Measurements from ENCODE around the gene PHKG2. TPM values are rescaled to one million over a fixed set of nuclear protein-coding genes. Genes with fewer than 3 reads are reported as not detected.

Gene PHKG2
- total RNA-seq, 2 donors from 2014 or later: 25.6 to 26.4 TPM

GRCh38 chr16:30756781-30757100, 8.5 kb downstream of the PHKG2 start:
- no peak for ATAC-seq (ENCODE audit: insufficient number of reproducible peaks, low FRiP score, low read depth)
- TF ChIP-seq CTCF (IDR thresholded peaks at IDR 0.05): no peak
- Histone ChIP-seq H3K36me3 (peaks cover 17% of the 10 kb centered on the region), H3K4me3 (no peak overlapping the region), H3K9me3 (no peaks in the 10 kb centered on the region), H3K4me1 (ENCODE audit: control insufficient read depth in 1 of 2, low read depth in 2 of 2) (peaks cover 0 to 9% of the 10 kb centered on the region in 2 donors), H3K27ac (no peak overlapping the region), H3K27me3 (replicated peaks; ENCODE audit: insufficient read depth) (no peaks in the 10 kb centered on the region)
- no peak for DNase-seq (ENCODE audit: low spot score)

- H3K4me3 ChIP-seq: no peak overlapping the region
- peaks cover 0 to 9% of the 10 kb centered on the region in 2 donors for H3K4me1 ChIP-seq (ENCODE audit: control insufficient read depth in 1 of 2, low read depth in 2 of 2)
- no peaks in the 10 kb centered on the region for H3K27me3 ChIP-seq (replicated peaks; ENCODE audit: insufficient read depth)
- no peak overlapping the region for H3K27ac ChIP-seq
- no peaks in the 10 kb centered on the region for H3K9me3 ChIP-seq
- no peak for ATAC-seq (ENCODE audit: insufficient number of reproducible peaks, low FRiP score, low read depth)
- TF ChIP-seq CTCF (IDR thresholded peaks at IDR 0.05): no peak
- DNase-seq (ENCODE audit: low spot score): no peak
- peaks cover 15% of the 10 kb centered on the region for H3K36me3 ChIP-seq
Measured at GRCh38 chr16:30757316-30757715, 9.1 kb downstream of the PHKG2 start.

- DNase-seq (ENCODE audit: low spot score) (no peak), ATAC-seq (ENCODE audit: insufficient number of reproducible peaks, low FRiP score, low read depth) (no peak)
- Histone ChIP-seq H3K4me3 (no peak overlapping the region), H3K9me3 (no peaks in the 10 kb centered on the region), H3K4me1 (ENCODE audit: control insufficient read depth in 1 of 2, low read depth in 2 of 2) (peaks cover 12 to 24% of the 10 kb centered on the region in 2 donors), H3K27ac (peak overlapping the region in 1 of 2 donors; percentile 12), H3K27me3 (replicated peaks; ENCODE audit: insufficient read depth) (no peaks in the 10 kb centered on the region), H3K36me3 (peaks cover 6% of the 10 kb centered on the region)
- TF ChIP-seq CTCF (IDR thresholded peaks at IDR 0.05): no peak
Measured at GRCh38 chr16:30758988-30759491, 10.8 kb downstream of the PHKG2 start.

- H3K4me1 ChIP-seq (ENCODE audit: control insufficient read depth in 1 of 2, low read depth in 2 of 2): peaks cover 12 to 26% of the 10 kb centered on the region in 2 donors
- TF ChIP-seq CTCF (IDR thresholded peaks at IDR 0.05): no peak
- no peak overlapping the region for H3K4me3 ChIP-seq
- no peak for DNase-seq (ENCODE audit: low spot score)
- no peaks in the 10 kb centered on the region for H3K27me3 ChIP-seq (replicated peaks; ENCODE audit: insufficient read depth)
- peaks cover 16% of the 10 kb centered on the region for H3K36me3 ChIP-seq
- ATAC-seq (ENCODE audit: insufficient number of reproducible peaks, low FRiP score, low read depth): no peak
- no peaks in the 10 kb centered on the region for H3K9me3 ChIP-seq
- no peak overlapping the region for H3K27ac ChIP-seq
Measured at GRCh38 chr16:30760001-30760559, 11.9 kb downstream of the PHKG2 start.

GRCh38 chr16:30760577-30761426, 12.6 kb downstream of the PHKG2 start:
- TF ChIP-seq CTCF (IDR thresholded peaks at IDR 0.05): no peak
- peaks cover 12 to 26% of the 10 kb centered on the region in 2 donors for H3K4me1 ChIP-seq (ENCODE audit: control insufficient read depth in 1 of 2, low read depth in 2 of 2)
- H3K9me3 ChIP-seq: no peaks in the 10 kb centered on the region
- peak overlapping the region; percentile 82 for H3K4me3 ChIP-seq
- DNase-seq (ENCODE audit: low spot score) (no peak), ATAC-seq (ENCODE audit: insufficient number of reproducible peaks, low FRiP score, low read depth) (no peak)
- H3K36me3 ChIP-seq: peaks cover 23% of the 10 kb centered on the region
- no peaks in the 10 kb centered on the region for H3K27me3 ChIP-seq (replicated peaks; ENCODE audit: insufficient read depth)
- H3K27ac ChIP-seq: peak overlapping the region in 1 of 2 donors; percentile 87

Measured in thoracic aorta (tissue), 2 donors.